Measurements from ENCODE around the gene BIN1. TPM values are rescaled to one million over a fixed set of nuclear protein-coding genes. Genes with fewer than 3 reads are reported as not detected.

BIN1 gene
- total RNA-seq, 1 experiment from 2014 or later, result 42.5 TPM

- CTCF ChIA-PET, result interaction anchor here (1.1 to 3.2 kb wide), 3 partner anchors 9 to 412 kb away, joined by 4 to 10 read pairs (median 10); no protein-coding TSS in a partner anchor
- Mint-ChIP-seq H3K4me3 (no peak overlapping the region), H3K27me3 (ENCODE audit: low read depth) (peaks cover under 1% of the 10 kb centered on the region), H3K9me3 (no peaks in the 10 kb centered on the region), H3K27ac (no peak overlapping the region), H3K4me1 (no peaks in the 10 kb centered on the region), H3K36me3 (no peaks in the 10 kb centered on the region)
- POLR2A ChIA-PET, result interaction anchor here (0.6 kb wide), 1 partner anchor 339 kb away, joined by 6 read pairs; no protein-coding TSS in a partner anchor
- no peak for ATAC-seq
- DNase-seq (ENCODE audit: low spot score), result no peak
- TF ChIP-seq ATF3 (CRISPR knock-in tag; conservative IDR thresholded peaks at IDR 0.05), result no peak
- no peak for TF ChIP-seq STAT6 (CRISPR knock-in tag; conservative IDR thresholded peaks at IDR 0.05; ENCODE audit: low read depth)
- TF ChIP-seq MXD4 (CRISPR knock-in tag; IDR thresholded peaks at IDR 0.05; ENCODE audit: borderline replicate concordance), result no peak
- TF ChIP-seq GABPB1 (CRISPR knock-in tag; IDR thresholded peaks at IDR 0.05), result no peak
- no peak for TF ChIP-seq IRF1 (CRISPR knock-in tag; IDR thresholded peaks at IDR 0.05)
- TF ChIP-seq ZNF138 (CRISPR knock-in tag; conservative IDR thresholded peaks at IDR 0.05), result no peak
- no peak for TF ChIP-seq MAX (CRISPR knock-in tag; IDR thresholded peaks at IDR 0.05)
- no peak for TF ChIP-seq ERG (CRISPR knock-in tag; IDR thresholded peaks at IDR 0.05)
- TF ChIP-seq ZNF317 (CRISPR knock-in tag; IDR thresholded peaks at IDR 0.05; ENCODE audit: borderline replicate concordance, low read depth), result no peak
- no peak for TF ChIP-seq ZNF425 (CRISPR knock-in tag; conservative IDR thresholded peaks at IDR 0.05)
- TF ChIP-seq KAT7 (CRISPR knock-in tag; IDR thresholded peaks at IDR 0.05; ENCODE audit: borderline replicate concordance), result no peak
- no peak for TF ChIP-seq FOXP1 (CRISPR knock-in tag; IDR thresholded peaks at IDR 0.05; ENCODE audit: borderline replicate concordance)
- TF ChIP-seq RORB (CRISPR knock-in tag; IDR thresholded peaks at IDR 0.05), result no peak
- TF ChIP-seq CBFB (CRISPR knock-in tag; IDR thresholded peaks at IDR 0.05; ENCODE audit: low read depth), result no peak
- no peak for TF ChIP-seq ZBTB21 (CRISPR knock-in tag; IDR thresholded peaks at IDR 0.05; ENCODE audit: borderline replicate concordance)
- TF ChIP-seq JAZF1 (CRISPR knock-in tag; IDR thresholded peaks at IDR 0.05), result no peak
- TF ChIP-seq ZNF416 (CRISPR knock-in tag; IDR thresholded peaks at IDR 0.05), result no peak
- no peak for TF ChIP-seq NR3C1 (CRISPR knock-in tag; conservative IDR thresholded peaks at IDR 0.05; ENCODE audit: low read depth)
These were observed 65.5 kb downstream of the BIN1 start for GRCh38 chr2:127041259-127041970.
